Measurements from ENCODE around the gene ZNF474. TPM values are rescaled to one million over a fixed set of nuclear protein-coding genes. Genes with fewer than 3 reads are reported as not detected.

ZNF474 gene
- total RNA-seq, 2 donors from 2014 or later, result 0.57 TPM; not detected in 1

- DNase-seq (no peak), ATAC-seq (no peak)
- Mint-ChIP-seq H3K27ac (no peak overlapping the region), H3K4me1 (peaks cover 5% of the 10 kb centered on the region), H3K36me3 (ENCODE audit: low read depth) (no peaks in the 10 kb centered on the region), H3K4me3 (no peak overlapping the region), H3K27me3 (no peaks in the 10 kb centered on the region)
- H3K9me3 ChIP-seq (ENCODE audit: control insufficient read depth, low read length, poor library complexity, severe bottlenecking), result no peaks in the 10 kb centered on the region
Measured at GRCh38 chr5:122151640-122152039, 22.3 kb downstream of the ZNF474 start.

GRCh38 chr5:122152266-122152900, 23.0 kb downstream of the ZNF474 start:
- no peak overlapping the region for H3K4me3 Mint-ChIP-seq
- no peaks in the 10 kb centered on the region for H3K27me3 Mint-ChIP-seq
- peaks cover 5% of the 10 kb centered on the region for H3K4me1 Mint-ChIP-seq
- no peak for DNase-seq
- H3K36me3 Mint-ChIP-seq (ENCODE audit: low read depth), result no peaks in the 10 kb centered on the region
- ATAC-seq, result no peak
- no peak overlapping the region for H3K27ac Mint-ChIP-seq
- no peaks in the 10 kb centered on the region for H3K9me3 ChIP-seq (ENCODE audit: control insufficient read depth, low read length, poor library complexity, severe bottlenecking)

DNA sequence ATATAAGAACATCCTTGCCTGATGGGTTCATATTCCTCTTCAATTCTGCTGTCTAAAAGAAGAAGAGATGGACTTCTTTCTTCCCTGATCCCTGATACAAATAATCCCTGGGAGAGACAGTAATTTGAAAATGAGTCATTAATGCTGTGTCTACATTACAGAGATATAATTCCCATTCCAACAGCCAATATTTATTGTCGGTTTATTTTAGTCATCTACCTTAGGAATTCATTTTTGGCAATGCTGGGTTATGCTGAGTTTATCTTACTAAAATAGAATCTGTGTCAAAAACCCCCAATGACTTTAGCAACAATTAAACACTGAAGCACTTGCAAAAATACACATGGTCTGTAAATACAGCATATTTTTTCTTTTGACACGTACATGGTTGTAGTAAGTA, 23.9 kb downstream of the ZNF474 start:
- no peak overlapping the region for H3K4me3 Mint-ChIP-seq

GRCh38 chr5:122153774-122154173, 24.4 kb downstream of the ZNF474 start:
- DNase-seq, result no peak
- no peak overlapping the region for H3K27ac Mint-ChIP-seq
- no peaks in the 10 kb centered on the region for H3K36me3 Mint-ChIP-seq (ENCODE audit: low read depth)
- ATAC-seq, result no peak
- no peak overlapping the region for H3K4me3 Mint-ChIP-seq
- H3K9me3 ChIP-seq (ENCODE audit: control insufficient read depth, low read length, poor library complexity, severe bottlenecking), result no peaks in the 10 kb centered on the region
- H3K4me1 Mint-ChIP-seq, result peaks cover 5% of the 10 kb centered on the region
- peaks cover 4% of the 10 kb centered on the region for H3K27me3 Mint-ChIP-seq

More for the DNA sequence above, 23.9 kb downstream of the ZNF474 start:
- ATAC-seq, result no peak
- Mint-ChIP-seq H3K27me3 (no peaks in the 10 kb centered on the region), H3K4me1 (peaks cover 5% of the 10 kb centered on the region), H3K36me3 (ENCODE audit: low read depth) (no peaks in the 10 kb centered on the region), H3K27ac (no peak overlapping the region)
- no peaks in the 10 kb centered on the region for H3K9me3 ChIP-seq (ENCODE audit: control insufficient read depth, low read length, poor library complexity, severe bottlenecking)
- DNase-seq, result no peak

DNA sequence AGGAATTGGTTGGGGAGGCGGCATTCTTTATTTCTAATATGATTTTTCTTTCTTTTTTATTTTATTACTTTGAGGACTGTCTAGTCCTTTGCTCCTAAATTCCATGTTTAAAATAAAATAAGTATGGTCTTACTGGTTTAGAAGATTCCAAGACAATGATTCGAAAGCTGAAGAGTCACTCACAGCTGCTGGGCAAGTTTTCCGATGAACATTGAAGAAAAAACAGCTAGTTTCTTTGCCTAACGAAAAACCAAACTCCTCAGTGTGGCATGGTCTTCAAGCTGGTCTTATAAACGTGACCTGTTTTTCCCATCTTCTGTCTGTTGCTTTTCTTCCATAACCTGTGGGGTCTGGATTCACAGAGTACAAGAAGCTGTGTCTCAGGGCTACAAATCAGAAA, 25.1 kb downstream of the ZNF474 start:
- Mint-ChIP-seq H3K4me1 (peaks cover 5% of the 10 kb centered on the region), H3K27me3 (peaks cover 5% of the 10 kb centered on the region), H3K27ac (no peak overlapping the region), H3K4me3 (no peak overlapping the region), H3K36me3 (ENCODE audit: low read depth) (no peaks in the 10 kb centered on the region)
- H3K9me3 ChIP-seq (ENCODE audit: control insufficient read depth, low read length, poor library complexity, severe bottlenecking), result no peaks in the 10 kb centered on the region
- DNase-seq (no peak), ATAC-seq (no peak)

DNA sequence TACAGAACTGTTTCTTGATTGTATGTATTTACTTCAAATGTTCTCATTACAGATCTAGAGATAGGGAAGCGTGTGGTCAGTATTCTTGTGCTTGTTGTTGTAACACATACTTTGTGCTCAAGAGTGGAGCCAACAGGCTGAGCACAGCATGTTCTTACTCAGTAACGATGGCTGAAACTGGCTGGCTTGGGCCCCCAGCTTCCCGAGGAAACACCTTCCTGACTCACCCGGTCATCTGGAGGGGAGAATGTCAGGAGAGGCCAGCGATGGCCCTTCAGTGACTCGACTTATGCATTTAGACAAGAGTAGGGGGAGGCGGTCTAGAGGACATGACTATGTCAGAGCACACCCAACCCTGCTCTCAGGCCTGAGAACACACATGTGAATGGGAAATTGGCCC, 25.6 kb downstream of the ZNF474 start:
- no peaks in the 10 kb centered on the region for H3K36me3 Mint-ChIP-seq (ENCODE audit: low read depth)
- no peaks in the 10 kb centered on the region for H3K9me3 ChIP-seq (ENCODE audit: control insufficient read depth, low read length, poor library complexity, severe bottlenecking)
- ATAC-seq, result no peak
- H3K4me3 Mint-ChIP-seq, result no peak overlapping the region
- H3K27ac Mint-ChIP-seq, result no peak overlapping the region
- DNase-seq, result no peak
- H3K4me1 Mint-ChIP-seq, result peaks cover 5% of the 10 kb centered on the region
- peaks cover 5% of the 10 kb centered on the region for H3K27me3 Mint-ChIP-seq

DNA sequence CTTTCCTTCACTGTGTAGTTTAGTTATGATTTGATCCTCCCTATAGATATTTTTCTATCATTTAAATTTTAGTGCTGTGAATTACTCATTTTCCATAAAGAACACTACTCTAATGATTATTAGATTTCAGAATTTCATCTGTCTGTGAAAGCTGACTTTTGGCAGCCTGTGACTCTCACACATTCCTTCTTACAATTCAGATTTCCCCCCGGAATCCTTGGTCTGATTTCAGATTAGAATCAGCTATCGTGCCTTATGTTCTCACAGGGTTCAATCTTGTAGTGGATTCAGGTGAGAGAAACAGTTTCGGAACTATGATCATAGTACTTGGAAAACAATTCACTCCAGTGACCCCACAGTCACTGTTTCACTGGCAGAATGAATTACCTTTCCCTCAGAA, 26.2 kb downstream of the ZNF474 start:
- Mint-ChIP-seq H3K27me3 (peaks cover 5% of the 10 kb centered on the region), H3K4me3 (no peak overlapping the region), H3K4me1 (peaks cover 5% of the 10 kb centered on the region), H3K36me3 (ENCODE audit: low read depth) (no peaks in the 10 kb centered on the region), H3K27ac (no peak overlapping the region)
- DNase-seq (no peak), ATAC-seq (no peak)
- no peaks in the 10 kb centered on the region for H3K9me3 ChIP-seq (ENCODE audit: control insufficient read depth, low read length, poor library complexity, severe bottlenecking)

- Mint-ChIP-seq H3K27me3 (peaks cover 10% of the 10 kb centered on the region), H3K36me3 (ENCODE audit: low read depth) (no peaks in the 10 kb centered on the region)
Measured at GRCh38 chr5:122156724-122157325, 27.5 kb downstream of the ZNF474 start.

GRCh38 chr5:122162100-122162638, 32.8 kb downstream of the ZNF474 start:
- DNase-seq (no peak), ATAC-seq (no peak)
- H3K27me3 Mint-ChIP-seq, result peaks cover 14% of the 10 kb centered on the region
- H3K4me1 Mint-ChIP-seq, result no peaks in the 10 kb centered on the region
- no peak overlapping the region for H3K4me3 Mint-ChIP-seq
- H3K36me3 Mint-ChIP-seq (ENCODE audit: low read depth), result no peaks in the 10 kb centered on the region
- no peaks in the 10 kb centered on the region for H3K9me3 ChIP-seq (ENCODE audit: control insufficient read depth, low read length, poor library complexity, severe bottlenecking)
- no peak overlapping the region for H3K27ac Mint-ChIP-seq

More at GRCh38 chr5:122156724-122157325, 27.5 kb downstream of the ZNF474 start:
- Mint-ChIP-seq H3K4me3 (no peak overlapping the region), H3K27ac (no peak overlapping the region), H3K4me1 (peaks cover 5% of the 10 kb centered on the region)
- no peak for ATAC-seq
- no peak for DNase-seq
- H3K9me3 ChIP-seq (ENCODE audit: control insufficient read depth, low read length, poor library complexity, severe bottlenecking), result no peaks in the 10 kb centered on the region

DNA sequence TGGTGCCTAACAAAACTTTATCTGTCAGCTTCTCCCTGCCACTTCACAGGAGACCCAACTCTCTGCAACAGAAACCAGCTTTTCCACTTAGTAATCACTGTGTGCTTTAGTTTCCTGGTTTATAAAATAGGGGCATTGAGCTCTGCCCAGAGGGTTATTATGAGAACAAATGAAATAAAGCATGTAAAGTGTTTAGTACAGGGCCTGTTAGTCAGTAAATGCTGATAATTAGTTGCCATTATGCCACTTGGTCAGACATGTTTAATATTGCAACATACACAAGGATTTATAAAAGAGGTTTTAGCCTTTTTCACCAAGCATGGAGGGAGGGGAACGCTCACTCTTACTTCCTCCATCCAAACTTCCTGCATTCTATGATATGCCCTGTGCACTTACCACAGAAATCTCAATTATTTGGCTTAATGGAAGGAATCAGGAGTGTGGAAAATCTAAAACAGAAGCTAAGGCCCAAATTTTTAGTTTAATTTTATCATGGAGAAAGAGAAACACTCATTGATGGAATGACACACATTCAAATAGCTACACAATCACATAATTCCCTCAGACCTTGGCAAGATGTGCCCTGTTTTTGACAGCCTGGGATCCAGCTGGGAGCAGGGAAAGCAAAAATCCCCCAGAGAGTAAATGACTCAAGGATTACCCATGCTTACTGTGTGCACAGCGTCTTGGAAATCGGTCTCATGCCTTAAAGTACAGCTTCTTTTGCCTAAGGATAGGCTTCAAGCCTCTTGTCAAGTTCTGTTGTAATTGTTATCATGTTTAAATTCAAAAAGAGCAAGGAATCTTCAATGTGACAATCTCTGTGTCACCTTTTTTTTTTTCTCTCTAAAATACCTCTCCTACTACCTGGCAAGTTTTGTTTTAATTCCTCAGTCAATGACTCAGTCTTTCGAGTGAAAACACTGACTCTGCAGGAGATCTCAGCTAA, 34.0 kb downstream of the ZNF474 start:
- H3K36me3 Mint-ChIP-seq (ENCODE audit: low read depth), result no peaks in the 10 kb centered on the region
- H3K4me3 Mint-ChIP-seq, result no peak overlapping the region
- H3K4me1 Mint-ChIP-seq, result no peaks in the 10 kb centered on the region
- ATAC-seq (no peak), DNase-seq (no peak)
- H3K9me3 ChIP-seq (ENCODE audit: control insufficient read depth, low read length, poor library complexity, severe bottlenecking), result no peaks in the 10 kb centered on the region
- no peak overlapping the region for H3K27ac Mint-ChIP-seq
- H3K27me3 Mint-ChIP-seq, result peaks cover 14% of the 10 kb centered on the region

DNA sequence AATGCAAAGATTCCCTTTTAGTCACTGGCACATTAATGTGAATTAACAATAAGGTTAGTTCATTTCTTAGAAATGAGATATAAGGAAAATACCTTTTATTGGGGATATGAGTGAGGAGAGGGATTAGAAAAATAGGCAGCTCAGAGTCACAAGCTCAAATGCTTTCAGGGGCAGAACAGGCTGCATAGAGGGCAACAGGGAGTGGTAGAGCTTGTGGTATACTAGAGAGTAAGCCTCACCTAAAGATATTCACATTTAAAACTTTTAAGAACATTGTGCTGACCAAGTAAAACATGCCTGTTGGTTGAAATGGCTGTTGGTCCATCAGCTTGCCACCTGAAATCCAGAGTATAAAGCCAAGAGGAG, 34.7 kb downstream of the ZNF474 start:
- Mint-ChIP-seq H3K27me3 (peaks cover 12% of the 10 kb centered on the region), H3K4me1 (no peaks in the 10 kb centered on the region), H3K4me3 (no peak overlapping the region), H3K27ac (no peak overlapping the region), H3K36me3 (ENCODE audit: low read depth) (no peaks in the 10 kb centered on the region)
- DNase-seq (no peak), ATAC-seq (no peak)
- H3K9me3 ChIP-seq (ENCODE audit: control insufficient read depth, low read length, poor library complexity, severe bottlenecking), result no peaks in the 10 kb centered on the region

DNA sequence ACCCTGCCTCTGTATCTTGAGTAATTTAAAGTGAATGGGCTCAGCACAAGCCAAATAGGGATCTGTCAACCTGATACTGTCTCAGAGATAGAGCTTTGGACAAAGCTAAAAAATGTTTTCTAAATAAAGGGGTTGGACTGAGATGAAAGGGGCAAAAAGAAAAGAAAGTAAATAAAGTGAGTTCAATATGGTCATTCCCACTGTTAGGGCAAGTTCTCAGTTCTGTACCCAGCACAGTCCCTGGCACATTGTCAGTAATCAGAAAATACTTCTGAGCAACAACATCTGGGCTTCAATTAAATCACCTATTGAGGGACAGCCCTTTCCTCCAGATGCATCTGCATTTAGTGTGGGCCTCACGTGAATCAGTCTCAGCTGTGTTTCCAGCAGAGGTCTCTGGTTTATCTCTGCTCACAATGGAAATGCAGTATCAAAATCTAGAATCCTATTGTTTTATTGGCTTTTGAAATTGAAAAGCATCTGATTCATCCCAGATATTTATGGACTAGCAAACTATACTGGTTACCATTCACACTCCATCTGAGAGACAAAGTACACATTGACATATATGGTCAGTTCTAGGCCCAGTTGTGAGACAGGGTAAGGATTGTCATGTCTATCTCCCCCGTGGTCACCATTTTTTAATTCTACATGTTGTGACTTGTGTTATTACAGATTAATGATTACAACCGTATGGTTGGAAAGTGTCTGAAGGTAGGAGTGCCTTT, 35.6 kb downstream of the ZNF474 start:
- no peak overlapping the region for H3K4me3 Mint-ChIP-seq
- no peak overlapping the region for H3K27ac Mint-ChIP-seq
- ATAC-seq (no peak), DNase-seq (no peak)
- no peaks in the 10 kb centered on the region for H3K4me1 Mint-ChIP-seq
- no peaks in the 10 kb centered on the region for H3K9me3 ChIP-seq (ENCODE audit: control insufficient read depth, low read length, poor library complexity, severe bottlenecking)
- peaks cover 16% of the 10 kb centered on the region for H3K27me3 Mint-ChIP-seq
- H3K36me3 Mint-ChIP-seq (ENCODE audit: low read depth), result no peaks in the 10 kb centered on the region
